ENCODE measurements around the gene XPO4.
A peak's percentile ranks its signal among the peaks of the same experiment; 100 is the strongest.

XPO4 gene

DNA sequence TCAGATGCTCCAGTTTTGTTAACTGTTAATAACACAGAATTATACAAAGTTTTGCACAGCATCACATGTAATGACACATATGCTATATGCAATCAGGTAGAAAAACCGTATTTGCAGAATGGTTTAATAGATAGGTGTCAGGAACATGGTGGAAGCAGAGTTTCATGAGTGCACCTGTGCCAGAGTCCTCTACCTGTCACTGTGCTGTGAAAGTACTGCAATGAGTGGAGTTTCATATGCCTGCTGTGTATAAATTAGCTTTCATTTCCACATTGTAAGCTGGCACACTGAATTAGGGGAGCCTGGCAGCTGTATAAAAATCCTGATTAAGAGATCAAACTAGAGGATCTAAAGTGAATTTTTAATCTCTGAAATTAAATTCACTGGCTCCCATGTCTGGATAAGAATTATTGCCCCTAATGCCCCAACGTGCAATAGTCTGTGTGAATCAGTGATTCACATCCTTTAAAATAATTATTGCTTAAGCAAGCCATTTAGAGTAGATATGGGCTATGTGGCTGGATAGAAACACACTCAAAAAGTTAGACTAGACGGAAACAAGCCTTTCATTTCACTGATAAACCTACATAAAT is 120.3 kb downstream of the XPO4 start:
- Histone ChIP-seq H2AFZ (ENCODE audit: low read depth, low read length) (no peak overlapping the region), H3K27me3 (ENCODE audit: low read depth, low read length) (no peaks in the 10 kb centered on the region), H3K4me2 (ENCODE audit: low read length) (peak overlapping the region; percentile 35), H3K27ac (ENCODE audit: low read length) (peak overlapping the region; percentile 20), H3K79me2 (ENCODE audit: low read length) (no peaks in the 10 kb centered on the region), H3K9me3 (ENCODE audit: insufficient read depth, low read length) (no peaks in the 10 kb centered on the region), H3K4me3 (ENCODE audit: low read length) (no peak overlapping the region), H3K4me1 (ENCODE audit: low read length) (peaks cover 28% of the 10 kb centered on the region), H4K20me1 (ENCODE audit: insufficient read depth, low read length) (peaks cover 9% of the 10 kb centered on the region; the same call in 1 of the 2 replicates), H3K9ac (ENCODE audit: low read length) (no peak overlapping the region), H3K36me3 (replicated peaks; ENCODE audit: low read depth, low read length) (peaks cover 38% of the 10 kb centered on the region)
- TF ChIP-seq, protein P1, sequence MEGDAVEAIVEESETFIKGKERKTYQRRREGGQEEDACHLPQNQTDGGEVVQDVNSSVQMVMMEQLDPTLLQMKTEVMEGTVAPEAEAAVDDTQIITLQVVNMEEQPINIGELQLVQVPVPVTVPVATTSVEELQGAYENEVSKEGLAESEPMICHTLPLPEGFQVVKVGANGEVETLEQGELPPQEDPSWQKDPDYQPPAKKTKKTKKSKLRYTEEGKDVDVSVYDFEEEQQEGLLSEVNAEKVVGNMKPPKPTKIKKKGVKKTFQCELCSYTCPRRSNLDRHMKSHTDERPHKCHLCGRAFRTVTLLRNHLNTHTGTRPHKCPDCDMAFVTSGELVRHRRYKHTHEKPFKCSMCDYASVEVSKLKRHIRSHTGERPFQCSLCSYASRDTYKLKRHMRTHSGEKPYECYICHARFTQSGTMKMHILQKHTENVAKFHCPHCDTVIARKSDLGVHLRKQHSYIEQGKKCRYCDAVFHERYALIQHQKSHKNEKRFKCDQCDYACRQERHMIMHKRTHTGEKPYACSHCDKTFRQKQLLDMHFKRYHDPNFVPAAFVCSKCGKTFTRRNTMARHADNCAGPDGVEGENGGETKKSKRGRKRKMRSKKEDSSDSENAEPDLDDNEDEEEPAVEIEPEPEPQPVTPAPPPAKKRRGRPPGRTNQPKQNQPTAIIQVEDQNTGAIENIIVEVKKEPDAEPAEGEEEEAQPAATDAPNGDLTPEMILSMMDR (IDR thresholded peaks at IDR 0.05; ENCODE audit: low read depth, low read length) = no peak
- TF ChIP-seq EZH2phosphoT487 (IDR thresholded peaks at IDR 0.05; ENCODE audit: low read depth) = no peak

DNA sequence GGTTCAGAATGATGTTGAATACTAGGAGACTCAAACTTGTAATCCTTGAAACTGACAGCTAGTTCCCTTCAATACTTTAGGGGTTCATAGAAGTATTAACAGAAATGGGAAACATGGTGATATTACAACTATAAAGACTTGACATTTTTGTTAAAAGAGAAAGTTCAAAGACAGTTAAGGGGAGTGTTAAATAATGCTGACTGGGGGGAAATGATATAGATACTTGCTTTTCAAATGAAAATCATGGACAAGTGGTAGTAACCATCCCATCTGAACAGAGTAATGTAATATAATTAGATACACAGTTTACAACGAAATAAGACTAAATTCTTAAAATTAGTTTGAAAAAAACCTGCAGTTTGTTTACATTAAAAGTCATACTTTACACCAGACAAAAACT is 122.2 kb downstream of the XPO4 start:
- H3K9ac ChIP-seq (ENCODE audit: low read length) = no peak overlapping the region
- peaks cover 35% of the 10 kb centered on the region for H3K36me3 ChIP-seq (replicated peaks; ENCODE audit: low read depth, low read length)
- peaks cover 9% of the 10 kb centered on the region; the same call in 1 of the 2 replicates for H4K20me1 ChIP-seq (ENCODE audit: insufficient read depth, low read length)
- peaks cover 28% of the 10 kb centered on the region for H3K4me1 ChIP-seq (ENCODE audit: low read length)
- no peak overlapping the region for H3K27ac ChIP-seq (ENCODE audit: low read length)
- TF ChIP-seq EZH2phosphoT487 (IDR thresholded peaks at IDR 0.05; ENCODE audit: low read depth) = no peak
- H3K4me2 ChIP-seq (ENCODE audit: low read length) = no peak overlapping the region
- no peak overlapping the region for H3K4me3 ChIP-seq (ENCODE audit: low read length)
- H3K9me3 ChIP-seq (ENCODE audit: insufficient read depth, low read length) = no peaks in the 10 kb centered on the region
- H2AFZ ChIP-seq (ENCODE audit: low read depth, low read length) = no peak overlapping the region
- no peaks in the 10 kb centered on the region for H3K79me2 ChIP-seq (ENCODE audit: low read length)
- H3K27me3 ChIP-seq (ENCODE audit: low read depth, low read length) = no peaks in the 10 kb centered on the region

DNA sequence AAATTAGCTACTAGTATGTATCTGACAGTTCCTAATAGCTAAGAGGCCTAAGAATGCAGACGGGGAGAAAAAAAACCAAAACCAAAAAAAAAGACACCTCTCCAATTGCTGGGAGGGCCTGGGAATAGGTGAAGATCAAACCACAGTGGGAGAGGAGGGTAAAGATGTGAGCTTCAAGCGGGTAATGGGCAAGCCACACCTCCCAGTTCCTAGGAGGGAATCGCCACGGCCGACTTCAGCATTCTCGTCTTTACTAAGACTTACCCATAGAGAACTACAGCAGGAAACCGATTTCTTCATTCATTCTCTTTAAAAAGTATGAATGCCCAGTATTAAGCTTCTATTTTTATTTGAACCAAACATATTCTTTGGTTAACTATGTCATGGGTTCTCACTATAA is 123.1 kb downstream of the XPO4 start:
- H3K9me3 ChIP-seq (ENCODE audit: insufficient read depth, low read length) = no peaks in the 10 kb centered on the region
- TF ChIP-seq, protein P1 (IDR thresholded peaks at IDR 0.05; ENCODE audit: low read depth, low read length) = no peak
- no peak overlapping the region for H3K9ac ChIP-seq (ENCODE audit: low read length)
- peaks cover 28% of the 10 kb centered on the region for H3K4me1 ChIP-seq (ENCODE audit: low read length)
- no peaks in the 10 kb centered on the region for H3K27me3 ChIP-seq (ENCODE audit: low read depth, low read length)
- H3K4me3 ChIP-seq (ENCODE audit: low read length) = no peak overlapping the region
- peaks cover 9% of the 10 kb centered on the region; the same call in 1 of the 2 replicates for H4K20me1 ChIP-seq (ENCODE audit: insufficient read depth, low read length)
- H2AFZ ChIP-seq (ENCODE audit: low read depth, low read length) = no peak overlapping the region
- peaks cover 35% of the 10 kb centered on the region for H3K36me3 ChIP-seq (replicated peaks; ENCODE audit: low read depth, low read length)
- peak overlapping the region; percentile 18; the same call in 1 of the 2 replicates for H3K4me2 ChIP-seq (ENCODE audit: low read length)
- H3K79me2 ChIP-seq (ENCODE audit: low read length) = no peaks in the 10 kb centered on the region
- no peak overlapping the region for H3K27ac ChIP-seq (ENCODE audit: low read length)

DNA sequence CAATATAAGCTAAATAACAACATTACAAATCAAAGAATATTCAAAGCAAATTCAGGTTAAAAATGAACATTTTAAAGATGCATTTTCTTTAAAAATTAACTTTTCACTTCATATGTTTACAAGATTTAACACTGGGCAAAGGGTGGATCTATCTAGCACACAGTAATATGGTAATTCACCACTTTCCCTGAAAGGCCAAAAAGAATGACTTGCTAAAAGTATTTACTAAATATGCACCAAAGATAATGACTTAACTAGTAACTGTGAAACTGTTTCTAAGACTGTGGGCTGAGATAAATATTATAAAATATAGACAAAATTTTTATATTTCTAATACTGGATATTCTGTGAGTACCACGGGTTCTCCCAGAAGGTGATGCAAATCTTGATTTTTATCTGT is 124.2 kb downstream of the XPO4 start:
- H3K4me3 ChIP-seq (ENCODE audit: low read length) = no peak overlapping the region
- H3K27me3 ChIP-seq (ENCODE audit: low read depth, low read length) = no peaks in the 10 kb centered on the region
- no peaks in the 10 kb centered on the region for H3K9me3 ChIP-seq (ENCODE audit: insufficient read depth, low read length)
- no peak overlapping the region for H3K27ac ChIP-seq (ENCODE audit: low read length)
- TF ChIP-seq, protein P1 (IDR thresholded peaks at IDR 0.05; ENCODE audit: low read depth, low read length) = no peak
- no peak overlapping the region for H3K4me2 ChIP-seq (ENCODE audit: low read length)
- no peak overlapping the region for H2AFZ ChIP-seq (ENCODE audit: low read depth, low read length)
- H3K4me1 ChIP-seq (ENCODE audit: low read length) = peaks cover 28% of the 10 kb centered on the region
- peaks cover 9% of the 10 kb centered on the region; the same call in 1 of the 2 replicates for H4K20me1 ChIP-seq (ENCODE audit: insufficient read depth, low read length)
- peaks cover 2% of the 10 kb centered on the region; the same call in 1 of the 2 replicates for H3K79me2 ChIP-seq (ENCODE audit: low read length)
- no peak overlapping the region for H3K9ac ChIP-seq (ENCODE audit: low read length)
- H3K36me3 ChIP-seq (replicated peaks; ENCODE audit: low read depth, low read length) = peaks cover 25% of the 10 kb centered on the region

Measured in OCI-LY3 (cell line).